WERI-Rb-1 (cell line): ENCODE measurements around the gene ST6GALNAC3.

Source experiments
- DNase-seq: peaks from one replicate; pipeline ENCODE4 v3.0.0-alpha.2; 2020
- H3K27ac ChIP-seq: fragments of 250-450 bp; sonication (Bioruptor Pico); 2 replicates; pipeline ENCODE4 v1.5.1; 2020; ENCODE audit warnings: mild to moderate bottlenecking, moderate library complexity
- H3K27me3 ChIP-seq: fragments of 250-450 bp; sonication (Bioruptor Pico); 2 replicates; pipeline ENCODE4 v1.5.1; 2021; ENCODE audit warnings: mild to moderate bottlenecking, low read depth, moderate library complexity; ENCODE audit not compliant: insufficient read depth, severe bottlenecking
- H3K36me3 ChIP-seq: fragments of 250-450 bp; sonication (Bioruptor Pico); 2 replicates; pipeline ENCODE4 v1.5.1; 2020; ENCODE audit warnings: mild to moderate bottlenecking, moderate library complexity
- H3K4me3 ChIP-seq: 2 replicates; pipeline ENCODE4 v1.5.1; 2011; ENCODE audit warnings: low read depth, mild to moderate bottlenecking, control low read depth, low read length
- H3K9me3 ChIP-seq: fragments of 250-450 bp; sonication (Bioruptor Pico); 2 replicates; pipeline ENCODE4 v1.5.1; 2021; ENCODE audit warnings: mild to moderate bottlenecking, moderate library complexity; ENCODE audit not compliant: severe bottlenecking
- CTCF ChIP-seq: IDR thresholded peaks from 2 replicates; pipeline ENCODE4 v1.5.1; 2011; ENCODE audit warnings: low read depth, mild to moderate bottlenecking, control low read depth, inconsistent platforms, low read length

Gene ST6GALNAC3

GRCh38 chr1:76035053-76035452 lies 39.5 kb upstream of the ST6GALNAC3 start:
- no peak for DNase-seq
- no peak overlapping the region for H3K4me3 ChIP-seq
- no peaks in the 10 kb centered on the region for H3K36me3 ChIP-seq
- TF ChIP-seq CTCF: no peak
- H3K27me3 ChIP-seq: no peaks in the 10 kb centered on the region
- H3K27ac ChIP-seq: no peak overlapping the region
- no peaks in the 10 kb centered on the region for H3K9me3 ChIP-seq

GRCh38 chr1:76037324-76037723 lies 37.2 kb upstream of the ST6GALNAC3 start:
- Histone ChIP-seq H3K36me3 (no peaks in the 10 kb centered on the region), H3K27ac (no peak overlapping the region), H3K27me3 (no peaks in the 10 kb centered on the region), H3K9me3 (no peaks in the 10 kb centered on the region), H3K4me3 (no peak overlapping the region)
- DNase-seq: no peak
- TF ChIP-seq CTCF: no peak

GRCh38 chr1:76038287-76039004 lies 36.1 kb upstream of the ST6GALNAC3 start:
- DNase-seq: no peak
- no peaks in the 10 kb centered on the region for H3K9me3 ChIP-seq
- no peak overlapping the region for H3K4me3 ChIP-seq
- no peak overlapping the region for H3K27ac ChIP-seq
- no peaks in the 10 kb centered on the region for H3K27me3 ChIP-seq
- no peaks in the 10 kb centered on the region for H3K36me3 ChIP-seq
- TF ChIP-seq CTCF: no peak

- no peak for TF ChIP-seq CTCF
- H3K4me3 ChIP-seq: no peak overlapping the region
- H3K27me3 ChIP-seq: no peaks in the 10 kb centered on the region
- no peak for DNase-seq
- H3K36me3 ChIP-seq: no peaks in the 10 kb centered on the region
- no peaks in the 10 kb centered on the region for H3K9me3 ChIP-seq
- H3K27ac ChIP-seq: no peak overlapping the region
These were observed 28.4 kb upstream of the ST6GALNAC3 start for GRCh38 chr1:76046149-76046548.

- no peak overlapping the region for H3K27ac ChIP-seq
- H3K9me3 ChIP-seq: no peaks in the 10 kb centered on the region
- TF ChIP-seq CTCF: no peak
- H3K4me3 ChIP-seq: no peak overlapping the region
- no peaks in the 10 kb centered on the region for H3K27me3 ChIP-seq
- DNase-seq: no peak
- no peaks in the 10 kb centered on the region for H3K36me3 ChIP-seq
These were observed 26.3 kb upstream of the ST6GALNAC3 start for GRCh38 chr1:76048219-76048618.

- no peak for DNase-seq
- H3K9me3 ChIP-seq: no peaks in the 10 kb centered on the region
- H3K4me3 ChIP-seq: no peak overlapping the region
- no peak for TF ChIP-seq CTCF
- H3K36me3 ChIP-seq: no peaks in the 10 kb centered on the region
- no peaks in the 10 kb centered on the region for H3K27me3 ChIP-seq
- H3K27ac ChIP-seq: no peak overlapping the region
These were observed 25.6 kb upstream of the ST6GALNAC3 start for GRCh38 chr1:76048926-76049325.
